ENCODE data around the gene KCNQ1. TPM values are rescaled to one million over a fixed set of nuclear protein-coding genes. Genes with fewer than 3 reads are reported as not detected.

Gene KCNQ1
- total RNA-seq, 4 donors from 2014 or later: 3.2 to 12.7 (median 5.5) TPM

DNA sequence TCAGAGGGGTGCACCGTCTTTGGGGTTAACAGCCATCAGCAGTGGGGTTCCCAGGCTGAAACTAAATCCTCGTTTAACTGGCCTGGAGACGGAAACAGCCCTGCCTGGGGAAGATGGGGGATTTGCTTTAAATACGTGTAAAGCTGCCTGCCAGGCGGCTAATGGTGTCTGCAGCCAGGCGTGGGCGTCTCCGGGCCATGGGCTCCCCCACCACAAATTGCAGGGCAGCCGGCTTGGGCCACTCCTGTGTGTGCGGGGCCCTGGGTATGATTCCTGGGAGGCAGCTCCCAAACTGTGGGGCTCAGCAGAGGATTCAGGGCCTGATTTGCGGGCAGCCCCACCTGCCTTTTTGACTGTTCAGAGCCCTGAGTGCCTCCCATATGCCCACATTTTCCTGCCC is 110.5 kb downstream of the KCNQ1 start:
- TF ChIP-seq CTCF (IDR thresholded peaks at IDR 0.05; ENCODE audit: low read depth): no peak

GRCh38 chr11:2555891-2556290 is 111.1 kb downstream of the KCNQ1 start:
- TF ChIP-seq CTCF (IDR thresholded peaks at IDR 0.05; ENCODE audit: low read depth): no peak

GRCh38 chr11:2557381-2557780 is 112.6 kb downstream of the KCNQ1 start:
- TF ChIP-seq CTCF (IDR thresholded peaks at IDR 0.05; ENCODE audit: low read depth): no peak

GRCh38 chr11:2558397-2558796 is 113.6 kb downstream of the KCNQ1 start:
- TF ChIP-seq CTCF (IDR thresholded peaks at IDR 0.05; ENCODE audit: low read depth): no peak

GRCh38 chr11:2558861-2559526 is 114.2 kb downstream of the KCNQ1 start:
- no peak for TF ChIP-seq CTCF (IDR thresholded peaks at IDR 0.05; ENCODE audit: low read depth)

DNA sequence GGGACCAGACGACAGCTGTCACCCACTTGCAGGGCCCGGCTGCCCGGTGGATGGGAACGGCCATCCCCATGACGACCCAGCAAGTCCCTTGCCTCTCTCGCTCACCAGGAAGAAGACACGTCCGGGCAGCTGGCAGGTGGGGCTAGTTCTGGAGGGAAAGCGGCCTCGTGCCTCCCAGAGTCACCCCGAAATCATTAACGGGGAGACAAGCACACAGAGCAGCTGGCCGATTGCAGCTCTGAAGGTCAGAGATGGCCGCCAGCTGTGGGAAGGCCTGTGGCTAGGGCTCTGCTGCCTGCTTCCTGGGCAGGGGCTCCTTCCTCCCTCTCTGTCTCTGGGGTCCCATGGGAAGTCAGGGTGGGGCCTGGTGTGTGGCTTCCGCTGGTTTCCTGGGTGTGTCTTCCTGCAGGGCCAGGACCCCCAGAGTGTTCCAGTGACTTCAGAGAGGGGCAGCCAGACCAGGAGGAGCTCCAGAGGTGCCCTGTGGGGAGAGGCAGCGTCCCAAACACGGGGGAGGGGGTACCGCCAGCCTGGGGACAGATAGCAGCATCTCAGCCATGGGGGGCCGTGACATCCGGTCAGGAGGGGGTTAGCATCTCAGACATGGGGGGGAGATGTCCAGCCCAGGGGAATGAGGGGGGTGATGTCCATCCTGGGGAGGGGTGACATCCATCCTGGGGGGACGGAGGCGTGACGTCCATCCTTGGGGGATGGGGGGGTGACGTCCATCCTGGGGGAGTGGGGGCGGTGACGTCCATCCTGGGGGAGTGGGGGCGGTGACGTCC is 114.9 kb downstream of the KCNQ1 start:
- TF ChIP-seq CTCF (IDR thresholded peaks at IDR 0.05; ENCODE audit: low read depth): no peak

DNA sequence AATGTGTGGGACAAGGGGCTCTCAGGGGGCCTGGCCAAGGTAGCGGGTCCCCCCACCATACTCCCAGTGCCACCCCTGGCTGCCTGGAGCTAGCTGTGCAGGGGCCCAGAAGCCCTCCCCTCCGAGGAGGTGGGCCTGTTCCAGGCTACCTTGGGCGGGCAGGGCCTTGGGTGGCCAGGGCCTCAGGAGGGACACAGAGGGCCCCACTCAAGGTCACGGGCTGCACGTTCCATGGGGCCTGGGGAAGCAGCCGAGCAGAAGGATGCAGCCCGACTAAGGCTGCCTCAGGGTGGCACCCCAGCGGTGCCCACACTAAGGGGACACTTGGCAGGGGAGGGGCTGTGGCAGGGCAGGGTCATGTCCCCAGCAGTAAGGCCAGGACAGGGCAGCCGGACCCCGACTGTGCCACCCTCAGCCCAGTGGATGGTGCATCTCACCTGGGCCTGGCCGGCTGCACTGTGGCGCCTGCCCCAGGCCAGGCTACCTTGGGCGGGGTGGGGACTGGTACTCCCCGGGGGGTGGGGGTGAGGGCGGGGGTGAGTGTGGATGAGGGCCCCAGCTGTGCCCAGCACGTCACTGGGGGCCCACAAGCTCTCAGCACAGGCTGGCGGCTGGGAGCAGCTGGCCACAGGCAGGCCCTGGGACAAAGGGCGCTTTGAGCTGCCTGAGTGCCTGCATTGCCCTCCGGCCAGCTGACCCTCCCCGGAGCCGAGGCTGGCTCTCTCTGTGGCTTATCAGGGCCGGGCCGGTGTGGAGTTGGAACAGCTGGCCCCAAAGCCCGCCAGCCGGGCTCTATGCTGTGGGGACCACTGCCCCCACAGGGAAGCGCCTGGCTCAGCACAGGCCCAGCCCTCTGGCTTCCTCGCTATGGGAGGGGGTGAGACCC is 117.1 kb downstream of the KCNQ1 start:
- TF ChIP-seq CTCF (IDR thresholded peaks at IDR 0.05; ENCODE audit: low read depth): no peak
